ENCODE results near the gene SPTB. TPM values are rescaled to one million over a fixed set of nuclear protein-coding genes. Genes with fewer than 3 reads are reported as not detected.

SPTB gene
- total RNA-seq, 1 experiment from 2014 or later: 2.3 TPM

DNA sequence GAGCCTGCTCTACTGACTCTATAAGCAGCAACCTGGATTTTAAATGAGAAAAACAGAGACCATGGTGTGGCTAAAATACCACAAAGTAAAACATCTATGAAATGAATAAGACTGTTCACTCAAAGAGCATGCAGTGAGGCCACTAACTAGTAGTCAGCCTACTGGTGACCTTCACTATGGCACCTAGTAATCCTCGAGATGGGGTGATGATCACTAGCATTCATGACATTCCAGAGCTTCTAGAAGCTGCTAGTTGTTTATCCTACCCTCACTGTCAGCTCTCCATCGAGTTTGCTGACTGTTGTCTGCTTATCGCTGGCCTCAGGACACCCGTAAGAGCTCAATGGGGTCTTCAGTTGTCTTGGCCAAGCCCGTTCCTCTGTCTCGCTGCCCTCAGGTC lies 13.7 kb downstream of the SPTB start:
- H3K9me3 ChIP-seq (ENCODE audit: control insufficient read depth, low read depth, low read length): no peaks in the 10 kb centered on the region

More for the DNA sequence above, 13.7 kb downstream of the SPTB start:
- H3K9me3 Mint-ChIP-seq: no peaks in the 10 kb centered on the region
- Histone ChIP-seq H2AK5ac (ENCODE audit: insufficient read length, low read length) (no peak overlapping the region), H3K4ac (ENCODE audit: low read depth, low read length) (no peak overlapping the region), H2AFZ (ENCODE audit: low read length) (no peak overlapping the region), H3K14ac (ENCODE audit: insufficient read depth, low read length) (no peak overlapping the region), H4K5ac (ENCODE audit: insufficient read length, low read depth, low read length) (no peak overlapping the region), H3K4me2 (ENCODE audit: insufficient read depth, insufficient read length, low read length) (no peak overlapping the region), H3K4me1 (ENCODE audit: insufficient read depth, low read length) (peaks cover 4% of the 10 kb centered on the region; the same call in 1 of the 2 replicates), H3T11ph (ENCODE audit: low read length) (no peak overlapping the region), H3K79me2 (ENCODE audit: insufficient read depth, low read length) (no peaks in the 10 kb centered on the region), H2BK5ac (ENCODE audit: insufficient read length, low read length) (no peak overlapping the region), H2BK120ac (ENCODE audit: low read depth, low read length, poor library complexity, severe bottlenecking) (no peak overlapping the region), H3K27me3 (ENCODE audit: insufficient read depth, low read length) (no peaks in the 10 kb centered on the region), H3K9ac (ENCODE audit: extremely low read depth, insufficient read length, low read length) (no peak overlapping the region), H3K23me2 (ENCODE audit: insufficient read length, low read depth, low read length, poor library complexity, severe bottlenecking) (no peaks in the 10 kb centered on the region), H3K18ac (ENCODE audit: insufficient read length, low read depth, low read length) (no peak overlapping the region), H3K27ac (ENCODE audit: insufficient read length, low read depth, low read length) (no peak overlapping the region), H2BK15ac (ENCODE audit: low read depth, low read length) (no peak overlapping the region), H3K79me1 (ENCODE audit: insufficient read depth, low read depth, low read length, poor library complexity, severe bottlenecking) (no peaks in the 10 kb centered on the region), H2BK20ac (ENCODE audit: low read depth, low read length, poor library complexity, severe bottlenecking) (no peak overlapping the region), H4K91ac (ENCODE audit: insufficient read length, low read depth, low read length) (no peak overlapping the region), H4K20me1 (ENCODE audit: control insufficient read depth, insufficient read depth, insufficient read length) (no peaks in the 10 kb centered on the region), H2BK12ac (ENCODE audit: insufficient read length, low read depth, low read length) (no peak overlapping the region), H3K23ac (ENCODE audit: insufficient read length, low read depth, low read length) (no peak overlapping the region), H3K56ac (ENCODE audit: insufficient read length, low read depth, low read length) (no peak overlapping the region), H4K8ac (replicated peaks; ENCODE audit: insufficient read length, low read depth, low read length) (no peak overlapping the region)
- WGBS (ENCODE audit: extremely low coverage, insufficient read length, low lambda C conversion rate): no CpG with 5 or more reads among the region's 6 CpGs
- H3K27me3 Mint-ChIP-seq (ENCODE audit: low read depth): peaks cover 8% of the 10 kb centered on the region
- H3K4me3 Mint-ChIP-seq: no peak overlapping the region; a peak in 1 of 5 replicates
- DNase-seq: no peak
- H3K36me3 Mint-ChIP-seq (ENCODE audit: insufficient read depth in 1 of 3, low read depth in 3 of 3): no peaks in the 10 kb centered on the region
- TF ChIP-seq, protein P1, sequence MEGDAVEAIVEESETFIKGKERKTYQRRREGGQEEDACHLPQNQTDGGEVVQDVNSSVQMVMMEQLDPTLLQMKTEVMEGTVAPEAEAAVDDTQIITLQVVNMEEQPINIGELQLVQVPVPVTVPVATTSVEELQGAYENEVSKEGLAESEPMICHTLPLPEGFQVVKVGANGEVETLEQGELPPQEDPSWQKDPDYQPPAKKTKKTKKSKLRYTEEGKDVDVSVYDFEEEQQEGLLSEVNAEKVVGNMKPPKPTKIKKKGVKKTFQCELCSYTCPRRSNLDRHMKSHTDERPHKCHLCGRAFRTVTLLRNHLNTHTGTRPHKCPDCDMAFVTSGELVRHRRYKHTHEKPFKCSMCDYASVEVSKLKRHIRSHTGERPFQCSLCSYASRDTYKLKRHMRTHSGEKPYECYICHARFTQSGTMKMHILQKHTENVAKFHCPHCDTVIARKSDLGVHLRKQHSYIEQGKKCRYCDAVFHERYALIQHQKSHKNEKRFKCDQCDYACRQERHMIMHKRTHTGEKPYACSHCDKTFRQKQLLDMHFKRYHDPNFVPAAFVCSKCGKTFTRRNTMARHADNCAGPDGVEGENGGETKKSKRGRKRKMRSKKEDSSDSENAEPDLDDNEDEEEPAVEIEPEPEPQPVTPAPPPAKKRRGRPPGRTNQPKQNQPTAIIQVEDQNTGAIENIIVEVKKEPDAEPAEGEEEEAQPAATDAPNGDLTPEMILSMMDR (conservative IDR thresholded peaks at IDR 0.05): no peak
- peaks cover 25 to 27% of the 10 kb centered on the region in 2 experiments for H3K4me1 Mint-ChIP-seq
- peak overlapping the region in 1 of 3 experiments; percentile 17; a peak in 2 of 7 replicates for H3K27ac Mint-ChIP-seq
